ENCODE results near the gene DSCAM.

Gene DSCAM

GRCh38 chr21:40385883-40386282, 461.1 kb downstream of the DSCAM start:
- in situ Hi-C loops (cut with MboI; ENCODE audit: low pct_unique_long_range_greater_than_20kb, low sequenced_read_pairs, unreplicated experiment), result no loop called here
- no peak for TF ChIP-seq CTCF (IDR thresholded peaks at IDR 0.05; ENCODE audit: extremely low read depth, insufficient read depth, missing control alignments)
- DNase-seq (ENCODE audit: low spot score), result no peak

- no peak for DNase-seq (ENCODE audit: low spot score)
- in situ Hi-C loops (cut with MboI; ENCODE audit: low pct_unique_long_range_greater_than_20kb, low sequenced_read_pairs, unreplicated experiment), result no loop called here
- no peak for TF ChIP-seq CTCF (IDR thresholded peaks at IDR 0.05; ENCODE audit: extremely low read depth, insufficient read depth, missing control alignments)
Observed at GRCh38 chr21:40383951-40384350, 463.0 kb downstream of the DSCAM start.

GRCh38 chr21:40381111-40381510, 465.8 kb downstream of the DSCAM start:
- no peak for DNase-seq (ENCODE audit: low spot score)
- in situ Hi-C loops (cut with MboI; ENCODE audit: low pct_unique_long_range_greater_than_20kb, low sequenced_read_pairs, unreplicated experiment), result no loop called here
- TF ChIP-seq CTCF (IDR thresholded peaks at IDR 0.05; ENCODE audit: extremely low read depth, insufficient read depth, missing control alignments), result no peak

- TF ChIP-seq CTCF (IDR thresholded peaks at IDR 0.05; ENCODE audit: extremely low read depth, insufficient read depth, missing control alignments), result no peak
- in situ Hi-C loops (cut with MboI; ENCODE audit: low pct_unique_long_range_greater_than_20kb, low sequenced_read_pairs, unreplicated experiment), result no loop called here
- DNase-seq (ENCODE audit: low spot score), result no peak
Observed at GRCh38 chr21:40379881-40380810, 466.8 kb downstream of the DSCAM start.

GRCh38 chr21:40377135-40377534, 469.8 kb downstream of the DSCAM start:
- no peak for TF ChIP-seq CTCF (IDR thresholded peaks at IDR 0.05; ENCODE audit: extremely low read depth, insufficient read depth, missing control alignments)
- in situ Hi-C loops (cut with MboI; ENCODE audit: low pct_unique_long_range_greater_than_20kb, low sequenced_read_pairs, unreplicated experiment), result no loop called here
- DNase-seq (ENCODE audit: low spot score), result no peak

GRCh38 chr21:40373761-40374160, 473.2 kb downstream of the DSCAM start:
- DNase-seq (ENCODE audit: low spot score), result no peak
- in situ Hi-C loops (cut with MboI; ENCODE audit: low pct_unique_long_range_greater_than_20kb, low sequenced_read_pairs, unreplicated experiment), result no loop called here
- TF ChIP-seq CTCF (IDR thresholded peaks at IDR 0.05; ENCODE audit: extremely low read depth, insufficient read depth, missing control alignments), result no peak

Data from GM13977 (cell line).